ENCODE results near the gene PPP6R3.

DNA sequence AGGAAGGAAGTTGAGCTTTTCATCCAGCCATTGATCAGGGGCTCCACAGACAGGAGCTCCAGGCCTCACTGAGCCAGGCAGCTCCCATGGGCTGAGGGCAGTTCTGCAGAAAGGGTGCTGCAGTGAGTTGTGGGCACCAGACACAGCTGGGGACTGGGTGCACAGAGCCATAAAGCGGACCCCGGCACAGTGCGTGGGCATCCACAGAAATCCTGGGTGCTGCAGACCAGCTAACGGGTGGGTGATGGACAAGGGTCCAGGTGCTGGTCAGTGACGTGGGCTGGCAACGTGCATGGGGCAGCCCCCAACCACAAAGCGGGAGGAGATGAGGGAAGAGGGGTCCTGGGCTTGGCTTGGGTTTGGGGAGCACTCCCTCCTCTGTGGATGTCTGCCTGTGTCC lies 204.4 kb downstream of the PPP6R3 start:
- TF ChIP-seq CTCF (IDR thresholded peaks at IDR 0.05; ENCODE audit: poor library complexity), result no peak
- TF ChIP-seq EZH2 (IDR thresholded peaks at IDR 0.05; ENCODE audit: borderline replicate concordance), result no peak
